K562 (cell line): ENCODE results near the gene CLDN15. TPM values are rescaled to one million over a fixed set of nuclear protein-coding genes. Genes with fewer than 3 reads are reported as not detected.
A peak's percentile ranks its signal among the peaks of the same experiment; 100 is the strongest.

Experiments
- BHLHE40 ChIP-seq: IDR thresholded peaks from 2 replicates; pipeline ENCODE4 v1.6.1; 2011; ENCODE audit warnings: low read length, improper control_type of control experiment
- ETS2 ChIP-seq: IDR thresholded peaks from 2 replicates; pipeline ENCODE4 v1.6.1; 2016; ENCODE audit warnings: borderline replicate concordance, missing genetic modification characterization, mild to moderate bottlenecking, moderate library complexity, missing compliant biosample characterization; ENCODE audit not compliant: poor library complexity, severe bottlenecking
- ETV5 ChIP-seq: sonication (generic); formaldehyde crosslinking; IDR thresholded peaks from 2 replicates; pipeline ENCODE4 v1.4.0; 2020; ENCODE audit warnings: low read depth, mild to moderate bottlenecking, missing genetic modification reagents
- FOXJ2 ChIP-seq: fragments of 200-800 bp; sonication (Bioruptor generic); IDR thresholded peaks from 2 replicates; pipeline ENCODE4 v1.6.1; 2016; ENCODE audit warnings: missing genetic modification characterization, missing compliant biosample characterization
- HOXB6 ChIP-seq: fragments of 250-450 bp; sonication (Bioruptor Pico); IDR thresholded peaks from 2 replicates; pipeline ENCODE4 v1.5.1; 2022; ENCODE audit warnings: mild to moderate bottlenecking, borderline replicate concordance
- MECOM ChIP-seq: fragments of 250-450 bp; sonication (Bioruptor Pico); IDR thresholded peaks from 2 replicates; pipeline ENCODE4 v1.8.0; 2022; ENCODE audit warnings: inconsistent platforms
- MYC ChIP-seq, 2 experiments: fragments of 250-450 bp in 1 of 2; sonication (Bioruptor Pico) in 1 of 2; IDR thresholded peaks; 2 replicates each; pipeline versions ENCODE4 v1.5.1 to v1.6.1; 2012 to 2021; ENCODE audit warnings: low read depth in 2 of 2, borderline replicate concordance in 1 of 2, improper control_type of control experiment in 1 of 2, low read length in 1 of 2, mild to moderate bottlenecking in 1 of 2, moderate library complexity in 1 of 2
- YY1 ChIP-seq, 3 experiments: IDR thresholded peaks; 2 replicates each; pipeline ENCODE4 v1.6.1; 2011; ENCODE audit warnings: low read length in 2 of 3, mild to moderate bottlenecking in 2 of 3, moderate library complexity in 2 of 3, borderline replicate concordance in 1 of 3, control low read depth in 1 of 3, low read depth in 1 of 3; ENCODE audit not compliant: insufficient read depth in 3 of 3, insufficient replicate concordance in 2 of 3, control insufficient read depth in 1 of 3, insufficient read length in 1 of 3; ENCODE audit errors: extremely low read depth in 1 of 3
- ZC3H4 ChIP-seq: sonication (generic); formaldehyde crosslinking; IDR thresholded peaks from 2 replicates; pipeline ENCODE4 v1.9.0; 2021; ENCODE audit warnings: missing genetic modification reagents, borderline replicate concordance
- ZKSCAN1 ChIP-seq: fragments of 150-350 bp; IDR thresholded peaks from 2 replicates; pipeline ENCODE4 v1.6.1; 2016; ENCODE audit warnings: low read depth, low read length
- ZKSCAN8 ChIP-seq: fragments of 200-800 bp; sonication (Bioruptor generic); IDR thresholded peaks from 2 replicates; pipeline ENCODE4 v1.6.1; 2016; ENCODE audit warnings: missing genetic modification characterization, missing compliant biosample characterization
- ZNF717 ChIP-seq: fragments of 250-450 bp; sonication (Bioruptor Pico); IDR thresholded peaks from 2 replicates; pipeline ENCODE4 v1.5.0; 2021
- ZNF76 ChIP-seq: fragments of 250-450 bp; sonication (Bioruptor Pico); IDR thresholded peaks from 2 replicates; pipeline ENCODE4 v1.4.0; 2020; ENCODE audit warnings: mild to moderate bottlenecking, moderate library complexity, borderline replicate concordance
- polyA plus RNA-seq, 8 experiments: library from polyadenylated mRNA; depleted of rRNA in 4 of 8; stranded (reverse) in 5 of 8; unstranded in 3 of 8; fragments of >200 nt; fragmentation: Nextera tagmentation in 2 of 8; fragmentation: Illumina TruSeq in 1 of 8; extraction: Ambion mirVana in 2 of 8; extraction: Trizol in 1 of 8; gene quantifications; 2 replicates each; pipeline versions ENCODE4 v1.2.1 to v1.2.3, GENCODE V29; 2011 to 2014; ENCODE audit warnings: inconsistent platforms in 1 of 8, missing spikeins in 1 of 8
- total RNA-seq, 7 experiments: library from RNA; depleted of rRNA in 6 of 7; stranded (reverse); fragments of >200 nt in 6 of 7; fragmentation: Illumina TruSeq in 2 of 7; extraction: Trizol in 2 of 7; gene quantifications; 2 replicates each; pipeline versions ENCODE4 v1.2.1 to v1.2.3, GENCODE V29; 2011 to 2021; ENCODE audit warnings: low replicate concordance in 1 of 7
- TF ChIP-seq, protein P1 (sequence below): IDR thresholded peaks from 2 replicates; pipeline ENCODE4 v1.6.1; 2016; ENCODE audit warnings: missing genetic modification characterization, missing compliant biosample characterization
- TF ChIP-seq, protein P2 (sequence below): fragments of 450-650 bp; IDR thresholded peaks from 2 replicates; pipeline ENCODE4 v1.6.1; 2016; ENCODE audit warnings: antibody characterized with exemption
- TF ChIP-seq, protein P3 (sequence below), 2 experiments: fragments of 450-650 bp; IDR thresholded peaks; 2 replicates each; pipeline ENCODE4 v1.6.1; 2016

CLDN15 gene
- total and polyA plus RNA-seq, 9 of the 15 experiments (the other 6 are each of a cell fraction or from before 2014, with no cell fraction given): 0.32 to 14.5 (median 7.4) TPM

DNA sequence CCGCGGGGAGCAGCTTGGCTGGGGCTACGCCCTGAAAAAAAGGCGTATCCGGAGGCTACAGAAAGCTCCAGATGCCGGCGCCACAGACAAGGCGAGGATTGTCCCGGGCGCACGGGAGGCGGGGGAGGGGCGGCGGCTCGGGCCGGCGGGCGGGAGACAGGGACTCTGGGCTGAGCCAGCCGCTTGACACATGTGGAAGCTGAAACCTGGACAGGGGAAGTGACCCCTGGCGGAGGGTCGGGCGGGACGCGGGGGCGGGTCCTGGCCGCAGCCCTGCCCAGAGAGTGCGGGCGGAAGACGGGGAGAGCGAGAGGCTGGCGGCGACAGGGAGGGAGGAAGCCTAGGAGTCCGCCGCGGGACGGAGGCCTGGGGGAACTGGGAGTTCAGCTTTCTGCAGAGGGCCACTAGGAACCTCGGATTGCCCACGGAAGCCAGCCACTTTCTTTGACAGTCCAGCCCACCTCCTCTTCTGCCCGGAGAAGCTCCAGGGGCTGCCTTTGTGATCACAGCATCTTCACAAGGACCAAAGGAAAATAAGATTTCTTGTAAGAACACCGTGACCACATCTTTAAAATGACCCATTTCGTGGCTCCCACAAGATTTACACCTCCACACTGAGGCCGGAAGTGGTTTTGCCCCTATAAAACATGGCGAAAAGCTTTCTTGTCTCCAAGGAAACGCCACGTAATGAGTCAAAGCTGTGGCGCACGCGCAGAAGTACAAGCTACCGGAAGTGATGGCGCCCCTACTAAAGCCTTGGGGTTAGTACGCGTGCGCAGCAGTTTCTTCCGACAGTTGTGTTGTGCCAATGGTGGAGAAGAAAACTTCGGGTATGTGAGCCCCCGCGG lies 20.0 kb downstream of the CLDN15 start, which contains the start of the genes PLOD3 and ZNHIT1 (continued):
- TF ChIP-seq, protein P1, sequence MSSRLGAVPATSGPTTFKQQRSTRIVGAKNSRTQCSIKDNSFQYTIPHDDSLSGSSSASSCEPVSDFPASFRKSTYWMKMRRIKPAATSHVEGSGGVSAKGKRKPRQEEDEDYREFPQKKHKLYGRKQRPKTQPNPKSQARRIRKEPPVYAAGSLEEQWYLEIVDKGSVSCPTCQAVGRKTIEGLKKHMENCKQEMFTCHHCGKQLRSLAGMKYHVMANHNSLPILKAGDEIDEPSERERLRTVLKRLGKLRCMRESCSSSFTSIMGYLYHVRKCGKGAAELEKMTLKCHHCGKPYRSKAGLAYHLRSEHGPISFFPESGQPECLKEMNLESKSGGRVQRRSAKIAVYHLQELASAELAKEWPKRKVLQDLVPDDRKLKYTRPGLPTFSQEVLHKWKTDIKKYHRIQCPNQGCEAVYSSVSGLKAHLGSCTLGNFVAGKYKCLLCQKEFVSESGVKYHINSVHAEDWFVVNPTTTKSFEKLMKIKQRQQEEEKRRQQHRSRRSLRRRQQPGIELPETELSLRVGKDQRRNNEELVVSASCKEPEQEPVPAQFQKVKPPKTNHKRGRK (tag): no peak
- TF ChIP-seq ZNF717 (CRISPR knock-in tag) (no peak), MYC (IDR thresholded peaks at IDR 0.05; ENCODE audit: low read depth, low read length) (peak; percentile 87), MYC (CRISPR knock-in tag; IDR thresholded peaks at IDR 0.05; ENCODE audit: borderline replicate concordance, low read depth) (peak; percentile 35; the same call in 1 of the 2 replicates), ZKSCAN1 (no peak), ETS2 (no peak), MECOM (CRISPR knock-in tag) (no peak), BHLHE40 (peak; percentile 85), ZKSCAN8 (CRISPR knock-in tag) (no peak), ZNF76 (no peak), YY1 (IDR thresholded peaks at IDR 0.05; ENCODE audit: borderline replicate concordance in 1 of 3, control insufficient read depth in 1 of 3, extremely low read depth in 1 of 3, insufficient read depth in 3 of 3, insufficient read length in 1 of 3, insufficient replicate concordance in 2 of 3, low read depth in 1 of 3, low read length in 2 of 3) (peak; percentile 87 to 99 (median 97)), FOXJ2 (tag) (0 out of 2 replicates have a peak, but pooled peaks have one; percentile 8), ETV5 (CRISPR knock-in tag) (peak; percentile 75), ZC3H4 (CRISPR knock-in tag) (no peak), HOXB6 (no peak)
- TF ChIP-seq, protein P2, sequence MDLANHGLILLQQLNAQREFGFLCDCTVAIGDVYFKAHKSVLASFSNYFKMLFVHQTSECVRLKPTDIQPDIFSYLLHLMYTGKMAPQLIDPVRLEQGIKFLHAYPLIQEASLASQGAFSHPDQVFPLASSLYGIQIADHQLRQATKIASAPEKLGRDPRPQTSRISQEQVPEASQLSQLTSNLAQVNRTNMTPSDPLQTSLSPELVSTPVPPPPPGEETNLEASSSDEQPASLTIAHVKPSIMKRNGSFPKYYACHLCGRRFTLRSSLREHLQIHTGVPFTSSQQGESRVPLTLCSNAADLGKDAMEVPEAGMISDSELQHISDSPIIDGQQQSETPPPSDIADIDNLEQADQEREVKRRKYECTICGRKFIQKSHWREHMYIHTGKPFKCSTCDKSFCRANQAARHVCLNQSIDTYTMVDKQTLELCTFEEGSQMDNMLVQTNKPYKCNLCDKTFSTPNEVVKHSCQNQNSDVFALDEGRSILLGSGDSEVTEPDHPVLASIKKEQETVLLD: peak; percentile 98
- TF ChIP-seq, protein P3, sequence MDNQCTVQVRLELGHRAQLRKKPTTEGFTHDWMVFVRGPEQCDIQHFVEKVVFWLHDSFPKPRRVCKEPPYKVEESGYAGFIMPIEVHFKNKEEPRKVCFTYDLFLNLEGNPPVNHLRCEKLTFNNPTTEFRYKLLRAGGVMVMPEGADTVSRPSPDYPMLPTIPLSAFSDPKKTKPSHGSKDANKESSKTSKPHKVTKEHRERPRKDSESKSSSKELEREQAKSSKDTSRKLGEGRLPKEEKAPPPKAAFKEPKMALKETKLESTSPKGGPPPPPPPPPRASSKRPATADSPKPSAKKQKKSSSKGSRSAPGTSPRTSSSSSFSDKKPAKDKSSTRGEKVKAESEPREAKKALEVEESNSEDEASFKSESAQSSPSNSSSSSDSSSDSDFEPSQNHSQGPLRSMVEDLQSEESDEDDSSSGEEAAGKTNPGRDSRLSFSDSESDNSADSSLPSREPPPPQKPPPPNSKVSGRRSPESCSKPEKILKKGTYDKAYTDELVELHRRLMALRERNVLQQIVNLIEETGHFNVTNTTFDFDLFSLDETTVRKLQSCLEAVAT (IDR thresholded peaks at IDR 0.05): no peak
